Fibroblast of the conjunctiva (primary cell): Measurements from ENCODE around the gene PLAA.

ENCODE experiments used
- DNase-seq: peaks from one replicate; pipeline ENCODE4 v3.0.0-alpha.2; 2010; ENCODE audit warnings: low read depth

Gene PLAA

DNA sequence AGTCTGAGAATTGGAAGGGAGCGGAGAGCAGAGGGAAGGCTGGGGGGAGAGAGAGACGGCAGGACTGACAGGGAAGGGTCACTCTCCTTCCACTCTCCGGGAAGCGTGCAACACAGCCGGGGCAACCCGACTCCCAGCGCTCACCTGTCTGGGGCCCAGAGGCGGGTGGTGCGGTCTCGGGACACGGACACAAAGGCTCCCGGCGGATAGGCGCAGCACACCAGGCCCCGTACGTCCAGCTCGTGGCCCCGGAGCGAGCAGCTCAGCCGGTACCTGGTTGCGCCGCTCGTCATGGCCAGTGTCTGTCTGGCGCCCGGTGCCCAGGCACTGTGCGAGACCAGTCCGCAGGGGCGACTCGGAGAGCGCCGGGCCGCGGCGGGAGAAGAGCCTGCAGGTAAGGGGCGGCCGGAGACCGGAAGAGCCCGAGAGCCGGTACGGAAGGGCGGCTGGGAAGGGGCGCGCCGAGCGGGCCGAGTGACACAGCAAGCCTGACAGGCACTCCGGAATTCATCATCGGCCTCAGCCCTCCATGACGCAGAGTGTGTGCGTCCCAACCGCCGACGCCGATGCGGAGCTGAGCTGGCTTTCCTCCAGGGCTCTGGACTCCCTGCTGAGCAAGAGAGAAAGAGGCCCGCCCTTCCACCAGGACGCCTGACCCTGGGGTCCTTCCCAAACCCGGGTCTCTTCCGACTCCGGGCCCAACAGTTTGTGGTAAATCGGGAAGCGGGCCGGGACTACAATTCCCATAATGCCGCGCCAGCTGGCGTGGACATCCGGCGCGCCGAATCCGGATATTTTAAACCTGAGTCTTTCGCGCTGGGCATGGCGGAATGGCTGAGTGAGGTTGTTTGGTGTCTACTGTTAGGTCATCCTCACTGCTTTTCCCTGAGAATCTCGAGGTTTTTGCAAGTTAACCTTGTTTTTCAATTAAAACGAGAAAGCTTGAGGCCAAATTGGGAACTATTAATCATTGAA is at the start of gene PLAA:
PLAA (minus strand) TSS at position 490 of the 975 bp plus-strand sequence; CDS start at position 293, 197 bp downstream.
- DNase-seq: peak; percentile 82

DNA sequence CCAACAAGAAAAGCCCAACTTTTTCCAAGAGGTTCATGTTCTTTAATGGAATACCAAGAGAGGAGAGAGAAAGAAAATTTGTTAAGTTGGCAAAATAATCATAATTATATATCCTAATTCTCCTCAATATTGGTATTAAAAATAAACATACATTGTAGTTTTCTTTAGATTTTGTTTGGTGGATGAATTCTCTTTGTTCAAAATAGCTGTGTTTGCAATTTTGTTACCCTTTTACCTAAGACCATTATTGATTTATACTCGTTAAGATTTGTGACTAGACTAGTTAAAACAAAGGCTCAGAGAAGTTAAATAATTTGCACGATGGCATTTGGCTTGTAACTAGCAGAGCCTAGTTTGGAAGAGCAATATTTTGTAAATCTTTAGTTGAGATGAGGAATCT is 48.8 kb upstream of the PLAA start:
- DNase-seq: no peak

DNA sequence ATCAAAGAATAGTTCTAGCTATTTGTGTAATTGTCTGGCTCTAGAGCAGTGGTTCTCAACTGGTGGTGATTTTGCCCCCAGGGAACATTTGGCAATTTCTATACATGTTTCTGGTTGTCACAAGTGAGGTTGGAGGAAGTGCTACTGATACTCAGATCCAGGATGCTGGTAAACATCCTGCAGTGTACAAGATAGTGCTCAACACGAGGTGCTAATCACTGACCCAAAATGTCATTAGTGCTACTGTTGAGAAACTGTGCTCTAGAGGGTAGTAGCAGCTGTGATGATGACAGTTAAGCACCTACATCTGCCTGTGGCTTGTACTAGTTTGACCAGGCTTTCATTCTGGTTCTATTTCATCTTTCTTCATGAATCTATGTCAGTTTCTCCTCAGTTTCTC is 36.3 kb upstream of the PLAA start:
- no peak for DNase-seq

DNA sequence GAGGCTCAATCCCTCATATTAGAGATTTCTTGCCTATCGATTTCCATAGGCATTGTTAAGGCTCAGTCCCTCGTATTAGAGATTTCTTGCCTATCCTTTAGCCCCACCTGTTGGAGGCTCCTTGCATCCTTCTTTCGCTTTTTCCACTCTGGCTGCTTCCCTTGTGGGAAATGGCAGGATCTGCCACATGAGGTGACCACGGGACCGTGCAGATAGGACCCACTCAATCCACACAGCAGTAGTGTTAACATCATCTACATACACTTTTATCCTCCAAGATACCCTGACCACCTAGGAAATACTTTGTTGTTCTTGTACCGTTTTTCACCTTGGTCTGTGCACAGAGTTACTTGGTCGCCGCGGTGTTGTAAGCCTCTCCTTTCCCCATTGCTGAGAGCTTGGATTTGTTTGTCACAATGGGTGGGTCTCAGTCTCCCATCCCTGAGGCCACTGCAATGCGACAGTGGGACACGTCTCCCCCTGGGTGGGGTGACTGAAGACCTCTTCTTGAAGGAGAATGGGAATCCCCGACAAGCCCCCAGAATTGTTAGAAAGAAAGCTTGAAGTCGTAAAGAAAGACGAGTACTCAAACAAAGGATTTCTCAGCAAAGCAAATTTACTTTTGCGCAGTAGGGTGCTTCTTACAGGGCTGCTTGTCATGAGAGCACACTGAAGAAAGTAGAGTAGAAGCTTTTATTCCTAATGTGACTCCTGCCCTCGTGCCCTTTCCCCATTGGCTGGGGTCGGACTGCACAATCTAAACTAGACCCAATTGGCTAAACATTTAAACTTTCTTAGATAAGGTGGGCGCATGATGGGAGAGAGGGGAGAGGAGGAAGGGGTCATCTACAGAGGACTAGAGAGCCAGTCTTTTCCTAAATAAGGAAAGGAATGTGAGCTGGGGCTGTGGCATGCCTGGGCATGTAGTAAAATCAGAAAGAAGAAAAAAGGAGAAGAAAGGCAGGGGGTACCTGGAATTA is 29.0 kb upstream of the PLAA start:
- peak; percentile 5 for DNase-seq

DNA sequence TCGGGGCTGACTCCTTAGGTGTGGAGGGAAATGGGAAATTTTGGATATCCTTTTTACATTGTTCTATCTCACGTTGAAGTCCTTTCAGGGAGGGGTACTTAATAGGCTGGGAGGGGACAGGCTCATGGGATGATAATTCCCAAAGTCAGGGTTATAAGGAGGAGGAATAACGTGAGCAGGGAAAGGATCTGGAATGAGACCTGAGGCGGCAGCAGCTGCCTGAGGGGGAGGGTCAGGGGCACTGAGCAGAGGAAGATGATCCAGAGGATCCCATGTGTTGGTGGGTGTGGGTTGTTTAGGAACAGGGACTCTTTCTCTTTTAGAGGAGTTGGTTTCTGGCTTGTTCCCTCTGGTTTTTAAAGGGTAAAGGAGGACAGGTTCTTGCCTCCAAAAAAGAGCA is 27.9 kb upstream of the PLAA start:
- no peak for DNase-seq

DNA sequence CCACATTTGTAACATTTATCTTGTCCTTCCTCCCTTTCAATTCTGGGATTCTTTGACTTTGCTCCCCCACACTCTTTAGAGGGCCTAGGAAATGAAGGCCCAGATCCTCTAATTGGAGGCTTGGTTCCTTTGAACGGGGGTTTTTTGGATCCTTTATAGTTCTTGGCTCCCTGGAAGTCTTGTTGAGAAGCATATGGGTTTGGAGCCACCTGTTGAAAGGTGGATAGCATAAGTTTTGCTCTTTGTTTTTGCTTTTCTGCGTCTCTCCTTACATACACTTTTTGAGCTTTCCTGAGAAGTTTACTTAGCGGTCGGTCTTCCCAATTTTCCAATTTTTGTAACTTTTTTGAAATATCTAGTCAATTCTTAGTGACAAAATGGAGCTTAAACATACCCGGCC is 26.9 kb upstream of the PLAA start:
- no peak for DNase-seq

DNA sequence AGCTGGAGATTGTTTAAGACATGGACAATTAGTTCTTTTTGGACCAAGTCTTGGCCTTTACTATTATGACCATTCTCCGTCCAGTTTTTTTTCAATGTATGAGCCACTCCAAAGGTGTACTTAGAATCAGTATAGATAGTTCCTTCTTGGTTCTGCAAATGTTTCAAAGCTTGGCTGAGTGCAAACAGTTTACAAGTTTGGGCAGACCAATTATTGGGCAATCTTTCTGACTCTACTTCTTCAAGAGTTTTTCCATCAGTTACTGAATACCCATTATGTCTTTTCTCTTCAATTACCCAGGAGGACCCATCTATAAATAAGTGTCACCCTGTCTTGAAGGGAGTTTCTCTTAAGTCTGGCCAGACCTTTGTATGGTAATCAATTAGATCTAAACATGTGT is 24.7 kb upstream of the PLAA start:
- no peak for DNase-seq

DNA sequence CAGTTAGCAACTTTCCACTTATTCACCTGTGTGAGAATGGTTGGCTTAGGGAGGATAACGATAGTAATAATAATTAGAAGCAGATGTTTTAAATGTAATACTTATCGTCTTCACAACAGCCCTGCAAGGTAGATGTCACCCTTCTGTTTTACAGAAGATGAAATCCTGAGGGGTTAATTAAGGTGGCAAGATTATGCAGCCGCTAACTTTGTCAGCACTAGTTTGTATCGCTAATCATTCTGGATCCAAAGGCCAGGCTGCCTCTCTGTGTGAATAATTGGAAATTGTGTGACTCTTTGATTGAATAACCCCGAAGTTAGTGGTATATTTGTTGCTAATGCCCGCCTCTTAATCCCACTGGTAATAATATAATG is 9.8 kb upstream of the PLAA start:
- no peak for DNase-seq

DNA sequence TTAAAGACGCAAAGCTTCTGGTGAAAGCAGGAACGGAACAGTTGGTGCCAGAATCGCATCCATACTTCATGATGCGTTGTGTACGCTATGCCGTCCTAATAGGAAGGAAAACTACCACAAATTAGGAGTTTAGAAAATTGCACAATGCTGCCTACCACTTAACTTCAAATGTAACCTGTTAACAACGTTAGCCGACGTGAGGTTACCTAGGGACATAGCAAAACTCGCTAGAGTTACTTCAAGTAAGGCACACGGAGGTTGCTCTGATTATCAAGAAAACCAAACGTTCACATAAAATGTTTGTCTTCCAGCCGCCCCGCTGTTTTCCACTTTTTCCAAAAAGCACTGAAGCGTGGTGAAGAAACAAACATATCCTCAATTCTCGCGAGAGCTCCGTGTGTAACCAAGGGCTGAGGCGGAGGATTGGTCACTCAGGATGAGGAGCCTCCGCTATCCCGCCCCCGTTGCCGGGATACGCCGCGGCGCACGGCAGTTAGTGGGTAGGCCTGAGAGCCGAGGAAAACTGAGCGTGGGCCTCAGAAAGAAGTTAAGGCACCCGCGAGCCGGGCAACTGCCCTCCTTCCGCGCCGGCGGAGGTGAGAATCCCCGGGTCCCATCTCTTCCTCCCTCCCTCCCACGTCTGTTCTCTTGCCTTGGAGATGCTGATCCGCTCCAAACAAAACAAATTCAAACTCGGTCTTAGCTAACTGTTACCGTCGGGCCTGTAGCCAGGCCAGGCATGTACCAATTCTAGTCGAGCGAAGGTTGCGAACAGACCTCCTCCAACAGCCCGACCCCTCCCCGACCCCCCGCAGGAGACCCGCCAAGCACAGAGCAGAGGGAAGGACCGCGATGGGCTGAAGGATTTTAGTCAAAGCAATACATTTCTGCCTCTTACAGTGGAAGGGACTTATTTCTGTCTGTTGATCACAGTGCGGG is 9.1 kb upstream of the PLAA start, which contains the start of gene IFT74:
IFT74 (plus strand) TSS at position 492 of the 939 bp plus-strand sequence. CDS start 5,556 bp downstream, outside the sequence.
- peak; percentile 96 for DNase-seq

DNA sequence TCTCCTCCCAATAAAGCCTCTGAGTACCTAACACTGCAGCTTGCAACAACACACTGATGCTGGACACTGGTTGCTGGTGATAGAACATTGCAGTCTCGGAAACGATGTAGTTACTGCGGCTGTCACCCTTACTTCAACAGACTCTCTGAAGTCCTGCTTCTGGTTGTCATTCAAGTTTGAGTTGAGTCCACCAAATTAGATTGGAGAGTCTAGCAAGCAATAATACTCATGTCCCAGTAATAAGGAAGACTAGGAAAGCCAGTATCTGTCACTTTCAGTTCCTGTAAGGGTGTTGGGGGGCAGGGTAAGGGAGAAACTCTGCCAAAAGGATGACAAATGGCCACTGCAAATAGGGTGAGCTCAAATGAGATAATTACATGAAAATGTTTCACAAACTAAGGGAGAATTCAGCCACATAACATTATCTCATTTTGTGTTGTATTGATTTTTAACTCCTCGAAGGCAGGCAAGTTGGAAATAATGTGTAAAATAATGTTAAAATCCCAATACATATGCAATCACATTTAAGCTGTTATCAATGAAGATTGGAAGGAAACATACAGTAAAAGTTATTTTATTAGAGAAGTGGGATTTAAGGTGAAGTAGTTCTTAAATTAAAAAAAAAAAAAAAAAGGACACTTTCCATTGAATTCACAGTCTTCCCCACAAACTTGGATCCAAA is 8.3 kb upstream of the PLAA start:
- DNase-seq: no peak

DNA sequence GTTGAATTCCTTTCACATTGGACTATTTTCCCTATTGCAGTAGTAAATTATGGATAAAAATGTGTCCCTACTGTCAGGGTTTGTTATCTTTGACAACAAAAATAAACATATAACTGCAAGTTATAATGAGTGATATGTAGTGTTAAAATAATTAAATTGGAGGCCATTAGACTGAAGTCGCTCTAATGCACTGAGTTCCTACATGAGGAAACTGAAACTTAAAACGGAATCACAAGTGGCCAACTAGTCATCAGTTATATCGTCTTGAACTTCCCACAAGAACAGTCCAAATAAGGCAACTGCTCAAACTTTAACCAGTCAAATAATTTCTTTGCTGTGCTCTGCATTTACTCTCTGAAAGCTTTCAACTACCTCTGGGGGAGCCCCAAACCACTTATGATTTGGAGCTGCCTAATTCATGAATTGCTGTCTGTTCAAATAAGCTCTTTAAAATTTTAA is 7.0 kb upstream of the PLAA start:
- no peak for DNase-seq

DNA sequence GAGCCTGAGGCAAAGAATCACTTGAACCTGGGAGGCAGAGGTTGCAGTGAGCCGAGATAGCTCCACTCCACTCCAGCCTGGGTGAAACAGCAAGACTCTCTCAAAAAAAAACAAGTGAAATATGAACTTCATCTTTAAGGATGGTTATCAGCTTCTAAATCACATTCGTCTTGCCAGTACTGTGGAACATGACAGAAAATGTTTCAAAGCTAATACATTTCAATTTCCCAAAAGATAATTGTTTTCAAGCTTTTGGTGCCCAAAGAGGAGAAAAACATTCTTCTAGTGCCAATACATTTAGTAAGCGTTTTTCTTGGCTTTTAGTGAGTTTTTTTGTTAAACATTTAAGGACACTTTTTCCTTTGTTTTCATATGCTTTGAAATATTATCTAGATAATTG is 4.8 kb upstream of the PLAA start:
- no peak for DNase-seq

DNA sequence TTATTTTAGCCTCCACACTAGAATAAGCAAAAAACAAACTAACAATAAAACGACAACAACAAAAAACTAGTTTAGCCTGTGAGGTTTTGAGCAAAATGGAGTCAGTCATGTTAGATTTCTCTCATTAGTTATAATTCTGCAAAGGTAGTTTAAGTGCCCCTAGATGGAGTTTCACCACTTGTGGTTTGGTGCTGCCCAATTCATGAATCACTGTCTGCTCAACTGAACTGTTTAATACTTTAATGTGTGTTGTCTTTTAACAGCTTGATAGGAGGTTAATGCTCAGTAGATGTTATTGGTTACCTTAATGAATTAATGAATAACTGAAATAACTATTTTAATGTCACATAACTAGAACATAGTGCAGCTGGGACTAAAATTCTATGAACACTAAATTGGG is 3.5 kb upstream of the PLAA start:
- no peak for DNase-seq

DNA sequence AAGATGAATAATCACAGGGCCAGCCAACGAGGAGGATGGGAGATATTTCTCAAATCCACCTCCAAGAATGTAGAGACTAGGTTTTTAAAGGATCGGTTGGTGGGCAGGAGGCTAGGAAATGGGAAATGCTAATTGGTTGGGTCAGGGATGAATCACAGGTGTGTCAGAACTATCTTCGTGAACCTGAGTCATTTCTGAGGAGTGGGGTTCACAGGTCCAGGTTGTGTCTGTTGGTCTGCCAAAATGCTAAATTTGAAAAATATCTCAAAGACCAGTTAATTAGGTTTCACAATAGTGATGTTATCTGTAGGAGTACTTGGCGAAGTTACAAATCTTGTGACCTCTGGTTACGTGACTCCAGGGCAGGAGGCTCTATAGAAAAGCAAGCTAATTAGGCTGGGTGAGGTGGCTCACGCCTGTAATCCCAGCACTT is 2.6 kb upstream of the PLAA start:
- no peak for DNase-seq

DNA sequence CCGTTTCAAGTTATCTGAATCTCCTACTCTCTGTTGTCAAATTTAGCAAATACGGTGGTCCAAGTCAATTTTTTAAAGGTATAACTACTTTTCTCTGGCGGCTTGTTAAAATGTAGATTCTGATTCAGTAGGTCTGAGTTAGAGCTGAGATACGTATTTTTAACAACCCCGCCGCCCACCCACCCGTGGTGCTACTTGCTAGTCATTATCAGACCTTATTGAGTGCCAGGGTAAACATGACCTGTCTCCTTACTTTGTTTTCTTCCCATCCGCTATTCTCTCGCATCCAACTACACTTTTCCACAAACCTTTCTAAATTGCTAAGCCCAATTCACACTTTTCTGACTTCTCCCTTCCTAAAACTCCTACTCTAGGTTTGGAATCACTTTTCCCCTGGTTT is 694 bp upstream of the PLAA start:
- no peak for DNase-seq

DNA sequence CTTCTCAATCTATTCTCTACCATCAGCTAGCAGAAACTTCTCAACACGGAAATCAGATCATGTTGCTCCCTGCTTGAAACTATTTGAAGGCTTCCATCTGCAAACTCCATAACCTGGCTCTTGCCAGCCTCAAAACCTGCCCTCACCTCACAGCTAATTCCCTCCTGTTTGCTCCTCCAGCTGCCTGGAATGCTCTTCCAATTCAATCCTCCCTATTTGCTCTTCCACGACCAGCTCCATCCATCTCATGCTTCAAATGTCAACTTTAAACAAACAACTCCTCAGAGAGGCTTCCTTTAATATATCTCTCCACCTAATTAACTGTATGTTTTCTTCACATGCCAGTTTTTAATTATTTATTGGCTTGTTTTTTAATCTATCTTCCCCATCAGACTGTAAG is 1.5 kb downstream of the PLAA start:
- DNase-seq: no peak

DNA sequence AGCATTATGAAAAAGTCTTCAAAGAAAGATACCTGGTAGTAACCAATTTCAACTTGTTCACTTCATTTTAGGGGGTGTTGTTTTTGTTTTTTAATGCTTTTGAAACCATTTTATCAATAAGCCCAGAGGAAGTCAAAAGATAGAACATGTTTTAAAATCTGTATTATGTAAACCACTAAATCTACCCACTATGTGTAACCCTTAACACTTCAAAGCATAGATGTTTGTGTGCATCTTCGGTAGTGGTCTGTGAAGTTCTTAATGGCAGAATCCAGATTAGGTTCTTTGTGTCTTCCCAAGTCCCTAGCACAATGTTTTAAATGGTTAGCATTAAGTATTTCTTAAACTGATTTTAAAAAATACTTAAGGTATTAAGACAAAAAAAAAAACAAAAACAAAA is 6.3 kb downstream of the PLAA start:
- DNase-seq: no peak

DNA sequence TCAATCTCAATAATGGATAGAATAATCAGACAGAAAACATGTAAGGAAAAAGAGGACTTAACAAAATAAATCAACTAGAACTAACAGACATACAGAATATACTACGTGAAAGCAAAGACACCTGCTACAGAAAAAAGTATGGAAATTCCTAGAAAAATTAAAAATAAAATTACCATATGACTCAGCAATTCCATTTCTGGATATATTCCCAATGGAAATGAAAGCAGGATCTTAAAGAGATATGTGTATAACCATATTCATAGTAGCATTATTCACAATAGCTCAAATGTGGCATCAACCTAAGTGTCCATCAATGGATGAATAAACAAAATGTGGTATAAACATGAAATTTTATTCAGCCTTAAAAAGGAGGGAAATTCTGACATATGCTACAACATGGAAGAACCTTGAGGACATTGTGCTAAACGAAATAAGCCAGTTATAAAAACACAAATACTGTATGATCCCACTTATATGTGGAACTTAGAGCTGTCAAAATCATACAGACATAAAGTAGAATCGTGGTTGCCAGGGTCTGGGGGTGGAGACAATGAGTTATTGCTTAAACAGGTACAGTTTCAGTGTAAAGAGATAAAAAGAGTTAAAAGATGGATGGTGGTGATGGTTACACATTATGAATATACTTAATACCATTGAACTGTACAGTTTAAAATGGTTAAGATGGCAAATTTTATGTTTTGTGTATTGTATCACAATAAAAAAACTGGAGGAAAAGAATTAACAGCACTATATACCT is 6.9 kb downstream of the PLAA start:
- DNase-seq: no peak

DNA sequence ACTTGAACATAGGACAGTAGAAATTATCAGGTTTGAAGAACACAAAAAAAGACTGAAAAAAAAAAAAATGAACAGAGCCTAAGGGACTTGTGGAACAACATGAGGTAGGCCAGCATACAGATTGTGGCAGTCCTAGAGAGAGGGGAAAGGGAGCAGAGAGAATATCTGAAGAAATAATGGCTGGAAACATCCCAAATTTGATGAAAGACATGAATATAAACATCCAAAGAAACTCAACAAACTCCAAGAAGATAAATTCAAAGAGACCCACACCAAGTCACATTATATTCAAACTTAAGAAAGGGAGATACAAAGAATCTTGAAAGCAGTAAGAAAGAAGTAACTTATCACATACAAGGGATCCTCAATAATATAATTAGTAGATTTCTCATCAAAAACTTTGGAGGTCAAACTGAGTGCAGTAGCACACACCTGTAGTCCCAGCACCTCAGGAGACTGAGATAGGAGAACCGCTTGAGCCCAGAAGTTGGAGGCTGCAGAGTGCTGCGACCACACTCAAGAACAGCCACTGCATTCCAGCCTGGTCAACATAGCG is 9.1 kb downstream of the PLAA start:
- DNase-seq: no peak

DNA sequence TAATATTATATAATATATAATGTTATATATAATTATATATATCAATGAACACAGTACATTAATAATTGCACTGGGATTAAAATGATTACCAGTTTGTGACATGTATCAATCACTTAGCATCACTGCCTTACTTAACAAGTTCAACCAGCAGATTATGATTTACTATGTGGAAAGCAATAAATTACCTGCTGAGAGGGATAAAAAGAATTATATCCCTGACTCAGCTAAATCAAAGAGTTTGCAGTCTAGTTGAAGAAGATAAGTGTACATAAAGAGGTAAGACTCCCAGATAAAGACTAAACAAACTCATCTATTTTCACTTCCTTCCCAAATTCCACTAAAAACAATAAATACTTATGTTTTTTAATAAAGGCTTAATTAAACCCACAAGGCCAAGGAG is 11.2 kb downstream of the PLAA start:
- no peak for DNase-seq
